Right atrium auricular region (tissue), 2 donors: ENCODE measurements around the gene SESTD1. TPM values are rescaled to one million over a fixed set of nuclear protein-coding genes. Genes with fewer than 3 reads are reported as not detected.

Source experiments
- DNase-seq: peaks from one replicate; pipeline ENCODE4 v3.0.0-alpha.2; 2019; ENCODE audit warnings: low spot score
- H3K27ac ChIP-seq, 2 donors: fragments of 200-600 bp; sonication (generic); 1 replicate in 1 of 2; 2 replicates in 1 of 2; pipeline ENCODE4 v1.5.1; 2016 to 2019
- H3K27me3 ChIP-seq, 2 donors: fragments of 200-600 bp; sonication (generic); one replicate each; pipeline versions ENCODE4 v1.5.1 to v1.6.0; 2017 to 2019
- H3K36me3 ChIP-seq: fragments of 200-600 bp; sonication (generic); one replicate; pipeline ENCODE4 v1.5.1; 2016
- H3K4me1 ChIP-seq, 2 donors: fragments of 200-600 bp; sonication (generic); one replicate each; pipeline versions ENCODE4 v1.5.1 to v1.6.0; 2017 to 2019
- H3K4me3 ChIP-seq, 2 donors: fragments of 200-600 bp; sonication (generic); 1 replicate in 1 of 2; 2 replicates in 1 of 2; pipeline ENCODE4 v1.5.1; 2017 to 2019; ENCODE audit warnings: mild to moderate bottlenecking in 1 of 2, moderate library complexity in 1 of 2
- H3K9me3 ChIP-seq, 2 donors: fragments of 200-600 bp; sonication (generic); one replicate each; pipeline ENCODE4 v1.5.1; 2019
- total RNA-seq, 2 donors: library from RNA; depleted of rRNA; stranded (reverse); fragments of >200 nt; gene quantifications; one replicate each; pipeline ENCODE4 v1.1.0, GENCODE V29; 2016
- TF ChIP-seq, protein P1 (sequence below), 2 donors: fragments of 200-600 bp; sonication (generic); IDR thresholded peaks; one replicate each; pipeline ENCODE4 v1.5.1; 2019; ENCODE audit warnings: antibody characterized with exemption in 2 of 2

The SESTD1 gene
- total RNA-seq, 2 donors from 2014 or later: 16.5 to 19.7 TPM

DNA sequence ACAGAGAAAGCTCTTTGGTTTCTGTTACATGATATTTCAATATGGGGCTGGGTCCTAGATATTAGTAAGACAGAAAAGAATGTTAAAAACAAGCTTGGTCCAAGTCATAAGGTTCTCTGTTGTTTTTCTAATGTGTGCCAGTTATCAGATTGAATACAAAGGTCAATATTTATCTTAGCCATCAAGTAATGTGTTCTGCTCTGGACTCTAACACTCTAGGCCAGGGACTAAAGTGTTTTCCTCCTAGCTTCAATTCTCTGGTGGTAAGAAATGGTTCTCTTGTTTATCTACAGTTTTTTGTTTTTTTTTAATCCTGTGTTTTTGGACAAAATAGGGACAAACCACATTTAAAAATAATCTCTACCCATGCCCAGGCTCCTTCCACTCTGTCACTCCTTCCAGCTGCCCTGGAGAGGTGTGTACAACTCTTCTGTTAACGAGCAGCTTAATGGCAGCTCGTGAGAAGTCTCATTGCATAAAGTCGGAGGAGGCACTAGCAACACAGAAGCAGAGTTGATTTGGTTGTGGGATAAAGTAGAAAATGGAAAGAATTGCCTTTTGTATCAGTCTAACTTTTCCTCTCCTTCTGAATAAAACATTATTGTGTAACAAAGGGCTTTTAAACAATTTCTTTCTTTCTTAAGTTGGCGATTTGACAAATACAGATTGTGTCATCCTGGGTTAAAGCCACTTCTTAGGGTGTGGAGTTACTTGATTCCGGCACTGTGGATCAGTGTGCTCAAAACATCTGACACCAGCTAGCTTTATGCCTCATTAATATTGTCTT lies 8.0 kb upstream of the SESTD1 start:
- Histone ChIP-seq H3K27ac (peak overlapping the region; percentile 66), H3K27me3 (no peaks in the 10 kb centered on the region), H3K36me3 (no peaks in the 10 kb centered on the region), H3K4me1 (peaks cover 0 to 14% of the 10 kb centered on the region in 2 donors), H3K9me3 (no peaks in the 10 kb centered on the region), H3K4me3 (no peak overlapping the region)
- no peak for DNase-seq
- TF ChIP-seq, protein P1, sequence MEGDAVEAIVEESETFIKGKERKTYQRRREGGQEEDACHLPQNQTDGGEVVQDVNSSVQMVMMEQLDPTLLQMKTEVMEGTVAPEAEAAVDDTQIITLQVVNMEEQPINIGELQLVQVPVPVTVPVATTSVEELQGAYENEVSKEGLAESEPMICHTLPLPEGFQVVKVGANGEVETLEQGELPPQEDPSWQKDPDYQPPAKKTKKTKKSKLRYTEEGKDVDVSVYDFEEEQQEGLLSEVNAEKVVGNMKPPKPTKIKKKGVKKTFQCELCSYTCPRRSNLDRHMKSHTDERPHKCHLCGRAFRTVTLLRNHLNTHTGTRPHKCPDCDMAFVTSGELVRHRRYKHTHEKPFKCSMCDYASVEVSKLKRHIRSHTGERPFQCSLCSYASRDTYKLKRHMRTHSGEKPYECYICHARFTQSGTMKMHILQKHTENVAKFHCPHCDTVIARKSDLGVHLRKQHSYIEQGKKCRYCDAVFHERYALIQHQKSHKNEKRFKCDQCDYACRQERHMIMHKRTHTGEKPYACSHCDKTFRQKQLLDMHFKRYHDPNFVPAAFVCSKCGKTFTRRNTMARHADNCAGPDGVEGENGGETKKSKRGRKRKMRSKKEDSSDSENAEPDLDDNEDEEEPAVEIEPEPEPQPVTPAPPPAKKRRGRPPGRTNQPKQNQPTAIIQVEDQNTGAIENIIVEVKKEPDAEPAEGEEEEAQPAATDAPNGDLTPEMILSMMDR (IDR thresholded peaks at IDR 0.05): no peak

DNA sequence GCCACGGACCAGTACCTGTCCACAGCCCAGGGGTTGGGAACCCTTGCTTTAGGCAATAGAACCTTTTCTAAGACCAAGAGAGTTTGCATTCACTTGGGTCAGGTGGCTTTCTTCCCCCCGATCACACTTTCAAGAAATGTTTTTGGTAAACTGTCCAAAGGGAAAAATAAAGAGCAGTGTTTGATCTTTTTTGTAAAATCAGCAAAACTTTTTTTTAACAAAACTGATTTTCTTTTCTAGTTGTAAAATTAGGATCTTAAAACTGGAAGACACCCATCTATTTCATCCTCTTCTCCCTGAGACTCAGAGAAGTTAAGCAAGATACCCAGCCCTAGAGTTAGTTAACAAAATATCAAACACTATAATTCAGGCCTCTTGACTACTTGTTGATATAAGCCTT lies 6.1 kb upstream of the SESTD1 start:
- no peak overlapping the region for H3K4me3 ChIP-seq
- TF ChIP-seq, protein P1 (IDR thresholded peaks at IDR 0.05): no peak
- no peaks in the 10 kb centered on the region for H3K36me3 ChIP-seq
- H3K9me3 ChIP-seq: no peaks in the 10 kb centered on the region
- H3K27me3 ChIP-seq: no peaks in the 10 kb centered on the region
- H3K4me1 ChIP-seq: peaks cover 0 to 8% of the 10 kb centered on the region in 2 donors
- H3K27ac ChIP-seq: no peak overlapping the region
- no peak for DNase-seq

DNA sequence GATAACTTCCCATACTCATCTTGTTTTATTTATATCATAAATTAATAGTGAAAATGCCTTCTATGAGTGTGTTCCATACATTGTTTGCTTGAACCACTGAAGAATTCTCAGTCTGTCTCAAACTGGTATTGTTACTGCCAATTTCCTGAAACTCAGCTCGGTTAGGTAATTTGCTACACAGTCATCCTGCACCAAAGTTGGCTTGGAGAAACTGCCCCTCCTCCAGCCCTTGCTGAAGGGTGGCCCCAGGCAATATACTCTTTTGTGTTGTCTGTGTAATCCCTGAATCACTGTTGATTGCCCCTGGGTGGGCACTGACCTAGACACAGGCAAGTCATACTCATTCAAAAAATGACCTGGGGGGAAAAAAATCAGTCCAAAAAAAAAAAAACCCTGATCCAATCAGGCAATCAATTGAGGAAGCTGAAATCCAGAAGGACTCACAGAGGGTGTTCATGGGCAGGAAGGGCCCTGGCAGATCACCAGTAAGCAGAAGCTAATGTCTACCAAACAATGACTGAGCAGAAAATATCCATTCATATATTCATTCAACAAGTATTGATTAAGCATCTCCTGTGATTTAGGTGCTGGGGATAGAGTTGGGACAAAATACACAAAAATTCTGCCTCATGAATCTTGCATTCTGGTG lies 3.8 kb upstream of the SESTD1 start:
- DNase-seq: peak; percentile 72
- peak overlapping the region; percentile 2 to 14 for H3K27ac ChIP-seq
- no peaks in the 10 kb centered on the region for H3K9me3 ChIP-seq
- no peak overlapping the region for H3K4me3 ChIP-seq
- H3K36me3 ChIP-seq: no peaks in the 10 kb centered on the region
- TF ChIP-seq, protein P1 (IDR thresholded peaks at IDR 0.05): no peak
- H3K4me1 ChIP-seq: peaks cover 0 to 15% of the 10 kb centered on the region in 2 donors
- H3K27me3 ChIP-seq: no peaks in the 10 kb centered on the region

DNA sequence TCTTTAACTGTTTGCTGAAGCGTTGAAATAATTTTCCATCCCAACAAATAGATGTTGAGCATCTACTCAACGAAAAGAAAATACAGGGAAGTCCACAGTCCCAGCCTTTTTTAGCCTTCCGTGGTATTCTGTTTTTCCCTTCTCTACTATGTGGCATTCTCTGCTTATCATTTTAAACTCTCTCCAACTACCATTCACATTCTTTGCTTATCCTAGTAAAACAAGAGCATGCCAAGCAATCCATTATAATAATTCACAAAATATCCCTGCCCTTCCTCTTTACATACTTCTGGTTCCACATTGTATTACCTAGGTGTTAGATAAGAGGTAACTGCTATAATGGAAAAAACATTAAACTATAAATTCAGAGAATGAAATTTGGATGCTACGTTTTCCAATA lies 1.6 kb upstream of the SESTD1 start:
- TF ChIP-seq, protein P1 (IDR thresholded peaks at IDR 0.05): no peak
- H3K27me3 ChIP-seq: no peaks in the 10 kb centered on the region
- no peaks in the 10 kb centered on the region for H3K36me3 ChIP-seq
- H3K27ac ChIP-seq: peak overlapping the region in 1 of 2 donors; percentile 86
- peaks cover 0 to 31% of the 10 kb centered on the region in 2 donors for H3K4me1 ChIP-seq
- no peaks in the 10 kb centered on the region for H3K9me3 ChIP-seq
- no peak overlapping the region for H3K4me3 ChIP-seq
- DNase-seq: no peak

DNA sequence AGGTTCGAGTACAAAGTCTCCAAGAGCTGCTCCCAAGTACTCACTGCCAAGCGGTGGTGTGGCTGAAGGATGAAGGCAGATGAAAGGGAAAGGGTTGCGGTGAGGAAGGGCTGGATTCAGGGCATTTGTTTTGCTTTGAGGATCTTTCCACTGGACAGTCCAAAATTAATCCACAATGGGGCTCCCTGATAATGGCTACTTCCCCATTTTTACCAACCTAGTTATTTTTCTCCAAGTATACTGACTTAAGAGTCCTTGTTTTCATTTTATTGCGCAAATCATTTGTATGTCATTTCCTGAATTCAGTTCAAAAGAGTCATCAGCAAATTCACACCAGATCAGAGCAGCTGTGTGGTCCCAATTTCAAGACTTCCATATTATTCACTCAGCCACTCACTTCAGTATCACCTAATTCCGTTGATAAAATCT lies 464 bp upstream of the SESTD1 start:
- Histone ChIP-seq H3K27me3 (no peaks in the 10 kb centered on the region), H3K4me1 (peaks cover 0 to 40% of the 10 kb centered on the region in 2 donors), H3K9me3 (no peaks in the 10 kb centered on the region), H3K4me3 (peak overlapping the region; percentile 67 to 86), H3K36me3 (no peaks in the 10 kb centered on the region), H3K27ac (peak overlapping the region; percentile 86 to 89)
- DNase-seq: no peak
- TF ChIP-seq, protein P1 (IDR thresholded peaks at IDR 0.05): no peak
